Hippocampal formation (tissue), 2 donors: ENCODE data around the gene PRM1.

Source experiments
- DNase-seq, 2 donors: peaks; one replicate each; lab custom pipeline; 2025; lab: John Stamatoyannopoulos, UW

The PRM1 gene

GRCh38 chr16:11280616-11281522, at the start of gene PRM1:
Gene PRM1, minus strand, starts transcription at chr16:11281330. Its CDS starts 92 bp downstream, at chr16:11281238.
- no peak for DNase-seq

GRCh38 chr16:11330526-11331237, 49.6 kb upstream of the PRM1 start:
- DNase-seq = no peak

GRCh38 chr16:11329891-11330290, 48.8 kb upstream of the PRM1 start:
- no peak for DNase-seq

GRCh38 chr16:11329071-11329491, 48.0 kb upstream of the PRM1 start:
- DNase-seq = no peak

GRCh38 chr16:11328172-11329070, 47.3 kb upstream of the PRM1 start:
- DNase-seq = no peak

GRCh38 chr16:11327277-11328171, 46.4 kb upstream of the PRM1 start:
- DNase-seq = no peak

- DNase-seq = no peak
Measured at GRCh38 chr16:11326737-11327276, 45.7 kb upstream of the PRM1 start.

- DNase-seq = no peak
Measured at GRCh38 chr16:11326084-11326736, 45.1 kb upstream of the PRM1 start.

- DNase-seq = no peak
Measured at GRCh38 chr16:11325404-11326083, 44.4 kb upstream of the PRM1 start.

- no peak for DNase-seq
Measured at GRCh38 chr16:11323551-11324336, 42.6 kb upstream of the PRM1 start.

GRCh38 chr16:11322823-11323222, 41.7 kb upstream of the PRM1 start:
- DNase-seq = no peak

GRCh38 chr16:11321662-11322061, 40.5 kb upstream of the PRM1 start:
- DNase-seq = no peak

GRCh38 chr16:11320170-11320569, 39.0 kb upstream of the PRM1 start:
- DNase-seq = no peak

GRCh38 chr16:11319529-11320146, 38.5 kb upstream of the PRM1 start:
- DNase-seq = no peak

- DNase-seq = no peak
Measured at GRCh38 chr16:11318817-11319216, 37.7 kb upstream of the PRM1 start.

GRCh38 chr16:11316331-11317015, 35.3 kb upstream of the PRM1 start:
- DNase-seq = no peak

- DNase-seq = no peak
Measured at GRCh38 chr16:11315510-11315909, 34.4 kb upstream of the PRM1 start.
